HepG2 (cell line): ENCODE measurements around the gene ARHGAP15. TPM values are rescaled to one million over a fixed set of nuclear protein-coding genes. Genes with fewer than 3 reads are reported as not detected.

Experiments used
- ATAC-seq: fragments of 200-7000 bp; cut with Tn5 transposase; 3 replicates; pipeline ENCODE4 v1.9.1; 2020; ENCODE audit warnings: mild to moderate bottlenecking, moderate library complexity
- BruUV-seq: library from RNA; stranded (reverse); fragments of 400-500 nt; replicated peaks from 2 replicates; lab custom pipeline; 2021; lab: Mats Ljungman, UMichigan
- CTCF ChIA-PET: fragments of 300-600 bp; formaldehyde crosslinking; extraction: SDS; loops from one replicate; lab custom pipeline; 2021; ENCODE audit warnings: low total read pairs, inconsistent platforms, low intra/inter-chr PET ratio; lab: Yijun Ruan, JAX
- POLR2A ChIA-PET: fragments of 350-600 bp; sonication (Branson Sonifier 250); formaldehyde crosslinking; loops from one replicate; lab custom pipeline; 2020; ENCODE audit warnings: antibody characterized with exemption, inconsistent platforms; lab: Yijun Ruan, JAX
- DNase-seq: peaks from one replicate; pipeline ENCODE4 v3.0.0-alpha.2; 2015; ENCODE audit warnings: low spot score
- FAIRE-seq: peaks from 3 replicates; lab custom pipeline; 2011; peaks lifted over from hg19 to GRCh38; lab: Jason Lieb, UNC
- H2AFZ ChIP-seq: one replicate; pipeline ENCODE4 v1.6.1; 2011; ENCODE audit warnings: low read length, inconsistent platforms
- H3K27ac ChIP-seq: fragments of 300-600 bp; 3 replicates; pipeline ENCODE4 v1.8.0; 2011; ENCODE audit warnings: mixed run types, mild to moderate bottlenecking, mixed read lengths, low read length, inconsistent platforms; ENCODE audit not compliant: insufficient read depth; ENCODE audit errors: extremely low read length
- H3K27me3 ChIP-seq, 2 experiments: fragments of 200-600 bp in 1 of 2; 2 replicates in 1 of 2; 3 replicates in 1 of 2; pipeline versions ENCODE4 v1.6.0 to v1.8.0; 2011; ENCODE audit warnings: low read length in 2 of 2, mild to moderate bottlenecking in 2 of 2, moderate library complexity in 2 of 2, inconsistent platforms in 1 of 2; ENCODE audit not compliant: insufficient read depth in 2 of 2, control insufficient read depth in 1 of 2
- H3K36me3 ChIP-seq, 2 experiments: fragments of 200-600 bp in 1 of 2; replicated peaks in 1 of 2; 2 replicates in 1 of 2; 3 replicates in 1 of 2; pipeline versions ENCODE4 v1.5.1 to v1.8.0; 2011; ENCODE audit warnings: low read length in 2 of 2, inconsistent platforms in 1 of 2; ENCODE audit not compliant: insufficient read depth in 2 of 2, control insufficient read depth in 1 of 2
- H3K4me1 ChIP-seq: 2 replicates; pipeline ENCODE4 v1.5.1; 2012; ENCODE audit warnings: low read length, inconsistent platforms; ENCODE audit not compliant: insufficient read depth
- H3K4me2 ChIP-seq: 2 replicates; pipeline ENCODE4 v1.6.0; 2011; ENCODE audit warnings: low read depth, low read length, inconsistent platforms
- H3K4me3 ChIP-seq, 3 experiments: fragments of 200-600 bp in 1 of 3; sonication (generic), shearing (Covaris generic) in 1 of 3; replicated peaks in 1 of 3; 2 replicates each; pipeline ENCODE4 v1.5.1; 2011 to 2016; ENCODE audit warnings: low read length in 3 of 3, inconsistent platforms in 2 of 3, low read depth in 2 of 3, mild to moderate bottlenecking in 2 of 3, control low read depth in 1 of 3, mixed read lengths in 1 of 3; ENCODE audit not compliant: insufficient read depth in 1 of 3
- H3K79me2 ChIP-seq: one replicate; pipeline ENCODE4 v1.6.1; 2011; ENCODE audit warnings: low read length, inconsistent platforms; ENCODE audit not compliant: insufficient read depth
- H3K9ac ChIP-seq: 2 replicates; pipeline ENCODE4 v1.6.0; 2011; ENCODE audit warnings: mild to moderate bottlenecking, low read depth, low read length, inconsistent platforms; ENCODE audit not compliant: insufficient read depth
- H3K9me3 ChIP-seq: 2 replicates; pipeline ENCODE4 v1.5.1; 2012; ENCODE audit warnings: mild to moderate bottlenecking, low read length
- H4K20me1 ChIP-seq: 2 replicates; pipeline ENCODE4 v1.6.0; 2011; ENCODE audit warnings: inconsistent platforms, mild to moderate bottlenecking, low read length, moderate library complexity; ENCODE audit not compliant: insufficient read depth
- ELF1 ChIP-seq: sonication (generic); formaldehyde crosslinking; IDR thresholded peaks from 2 replicates; pipeline ENCODE4 v1.4.0; 2020; ENCODE audit warnings: missing genetic modification reagents
- RORA ChIP-seq: sonication (generic); formaldehyde crosslinking; IDR thresholded peaks from 2 replicates; pipeline ENCODE4 v1.5.0; 2020; ENCODE audit warnings: mild to moderate bottlenecking, missing genetic modification reagents, moderate library complexity
- STAT6 ChIP-seq: sonication (generic); formaldehyde crosslinking; IDR thresholded peaks from 2 replicates; pipeline ENCODE4 v1.4.0; 2020; ENCODE audit warnings: missing genetic modification reagents, mild to moderate bottlenecking, borderline replicate concordance
- TMF1 ChIP-seq: sonication (generic); formaldehyde crosslinking; IDR thresholded peaks from 2 replicates; pipeline ENCODE4 v1.8.1; 2022; ENCODE audit warnings: low read depth, missing genetic modification reagents
- ZBTB14 ChIP-seq: sonication (generic); formaldehyde crosslinking; IDR thresholded peaks from 2 replicates; pipeline ENCODE4 v1.4.0; 2020; ENCODE audit warnings: missing genetic modification reagents
- ZNF441 ChIP-seq: sonication (generic); formaldehyde crosslinking; IDR thresholded peaks from 2 replicates; pipeline ENCODE4 v1.7.0; 2021; ENCODE audit warnings: missing genetic modification reagents, borderline replicate concordance
- ZNF709 ChIP-seq: sonication (generic); formaldehyde crosslinking; IDR thresholded peaks from 2 replicates; pipeline ENCODE4 v1.5.0; 2020; ENCODE audit warnings: mild to moderate bottlenecking, missing genetic modification reagents
- WGBS: methylation state at CpG from one replicate; pipeline ENCODE4 v1.1.6; 2017; ENCODE audit warnings: low lambda C conversion rate; 5-methylcytosine and 5-hydroxymethylcytosine counted together
- in situ Hi-C: cut with HindIII; loops from 2 replicates; pipeline ENCODE4 v1.10.0; 2017; ENCODE audit warnings: low pct_unique_long_range_greater_than_20kb; ENCODE audit not compliant: extremely low pct_ligation_motif_present
- intact Hi-C: fragments of 100-400 bp; cut with micrococcal nuclease; formaldehyde crosslinking; loops from one replicate; pipeline ENCODE4 v1.10.0; 2022; ENCODE audit not compliant: unreplicated experiment
- polyA plus RNA-seq, 8 experiments: library from polyadenylated mRNA; depleted of rRNA in 3 of 8; stranded (reverse) in 7 of 8; unstranded in 1 of 8; fragments of >200 nt; fragmentation: Illumina TruSeq in 4 of 8; extraction: Trizol in 4 of 8; gene quantifications; 2 replicates each; pipeline versions ENCODE4 v1.2.1 to v1.2.3, GENCODE V29; 2011 to 2016; ENCODE audit warnings: low read depth in 4 of 8, missing spikeins in 1 of 8, mixed read lengths in 1 of 8; ENCODE audit not compliant: insufficient read depth in 1 of 8
- total RNA-seq, 5 experiments: library from RNA; depleted of rRNA; stranded (reverse); fragments of >200 nt; fragmentation: Illumina TruSeq; extraction: Trizol; gene quantifications; 2 replicates each; pipeline ENCODE4 v1.2.3, GENCODE V29; 2016; ENCODE audit warnings: low read depth in 1 of 5

ARHGAP15 gene
- total and polyA plus RNA-seq, 2 of the 13 experiments (the other 11 are each of a cell fraction or from before 2014, with no cell fraction given), result 0.04 TPM; not detected in 1

- Histone ChIP-seq H4K20me1 (no peaks in the 10 kb centered on the region), H3K4me2 (no peak overlapping the region), H3K36me3 (no peaks in the 10 kb centered on the region)
- POLR2A ChIA-PET, result no interaction called here
- no peak for DNase-seq
- TF ChIP-seq ZNF441 (no peak), ZNF709 (CRISPR knock-in tag) (no peak), ZBTB14 (CRISPR knock-in tag) (no peak), ELF1 (CRISPR knock-in tag) (no peak), TMF1 (no peak), RORA (no peak), STAT6 (no peak)
- TF ChIP-seq, all 625 proteins: peak for 0
- Histone ChIP-seq H3K79me2 (no peaks in the 10 kb centered on the region), H3K9ac (no peak overlapping the region), H3K27ac (no peak overlapping the region), H2AFZ (no peak overlapping the region), H3K27me3 (no peaks in the 10 kb centered on the region), H3K4me1 (no peaks in the 10 kb centered on the region), H3K9me3 (no peaks in the 10 kb centered on the region), H3K4me3 (no peak overlapping the region)
- BruUV-seq, result no TSS peak
- WGBS, result 3% methylated on average over 2 of the region's 2 CpGs
- CTCF ChIA-PET, result no interaction called here
- intact Hi-C loops, result no loop called here
- ATAC-seq, result no peak
- FAIRE-seq, result no peak
- in situ Hi-C loops, result no loop called here
Observed at GRCh38 chr2:143594745-143595144, 465.5 kb downstream of the ARHGAP15 start.
